Measurements from ENCODE around the gene CAND2. TPM values are rescaled to one million over a fixed set of nuclear protein-coding genes. Genes with fewer than 3 reads are reported as not detected.

The CAND2 gene
- total and polyA plus RNA-seq, 2 experiments from 2014 or later: 5.6 to 20.5 TPM

DNA sequence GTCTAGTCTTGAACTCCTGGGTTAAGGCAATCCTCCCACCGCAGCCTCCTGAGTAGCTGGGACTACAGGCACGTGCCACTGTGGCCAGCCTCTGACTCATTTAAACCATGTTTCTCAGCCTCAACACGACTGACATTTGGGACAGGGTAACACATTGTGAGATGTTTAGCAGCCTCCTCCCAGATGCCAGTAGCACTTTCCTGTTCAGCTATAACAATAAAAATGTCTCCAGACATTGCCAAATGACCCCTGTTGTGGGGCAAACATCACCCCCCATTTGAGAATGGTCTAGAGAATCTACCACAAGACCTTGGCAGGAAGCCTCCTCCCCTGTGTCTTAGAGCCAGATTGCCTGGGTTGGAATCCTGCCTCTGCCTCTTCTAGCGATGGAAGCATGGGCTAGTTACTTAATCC lies 45.8 kb upstream of the CAND2 start:
- Mint-ChIP-seq H3K4me1 (peaks cover 2% of the 10 kb centered on the region; the same call in 1 of the 3 replicates), H3K4me3 (no peak overlapping the region), H3K27ac (no peak overlapping the region), H3K36me3 (ENCODE audit: low read depth) (no peaks in the 10 kb centered on the region), H3K9me3 (no peaks in the 10 kb centered on the region), H3K27me3 (ENCODE audit: insufficient read depth, low read depth, poor library complexity) (peaks cover 6% of the 10 kb centered on the region)
- ATAC-seq: no peak
- DNase-seq (ENCODE audit: low spot score): no peak
- H3F3A ChIP-seq (replicated peaks; ENCODE audit: low read depth): no peaks in the 10 kb centered on the region
- no peak overlapping the region for H3K27ac ChIP-seq (ENCODE audit: low read depth)
- H3K4me3 ChIP-seq: no peak overlapping the region
- no peaks in the 10 kb centered on the region for H4K20me1 ChIP-seq (replicated peaks; ENCODE audit: insufficient read depth)
- no peak overlapping the region for H3K4me2 ChIP-seq
- no peak for TF ChIP-seq STAT1 (IDR thresholded peaks at IDR 0.05; ENCODE audit: unreplicated experiment)
- TF ChIP-seq POLR2AphosphoS5 (IDR thresholded peaks at IDR 0.05; ENCODE audit: low read depth): no peak
- no peak for TF ChIP-seq NANOG (IDR thresholded peaks at IDR 0.05; ENCODE audit: borderline replicate concordance)
- TF ChIP-seq JUNB (IDR thresholded peaks at IDR 0.05; ENCODE audit: unreplicated experiment): no peak
- TF ChIP-seq EZH2 (IDR thresholded peaks at IDR 0.05; ENCODE audit: low read depth, unreplicated experiment): no peak
- TF ChIP-seq, protein P1, sequence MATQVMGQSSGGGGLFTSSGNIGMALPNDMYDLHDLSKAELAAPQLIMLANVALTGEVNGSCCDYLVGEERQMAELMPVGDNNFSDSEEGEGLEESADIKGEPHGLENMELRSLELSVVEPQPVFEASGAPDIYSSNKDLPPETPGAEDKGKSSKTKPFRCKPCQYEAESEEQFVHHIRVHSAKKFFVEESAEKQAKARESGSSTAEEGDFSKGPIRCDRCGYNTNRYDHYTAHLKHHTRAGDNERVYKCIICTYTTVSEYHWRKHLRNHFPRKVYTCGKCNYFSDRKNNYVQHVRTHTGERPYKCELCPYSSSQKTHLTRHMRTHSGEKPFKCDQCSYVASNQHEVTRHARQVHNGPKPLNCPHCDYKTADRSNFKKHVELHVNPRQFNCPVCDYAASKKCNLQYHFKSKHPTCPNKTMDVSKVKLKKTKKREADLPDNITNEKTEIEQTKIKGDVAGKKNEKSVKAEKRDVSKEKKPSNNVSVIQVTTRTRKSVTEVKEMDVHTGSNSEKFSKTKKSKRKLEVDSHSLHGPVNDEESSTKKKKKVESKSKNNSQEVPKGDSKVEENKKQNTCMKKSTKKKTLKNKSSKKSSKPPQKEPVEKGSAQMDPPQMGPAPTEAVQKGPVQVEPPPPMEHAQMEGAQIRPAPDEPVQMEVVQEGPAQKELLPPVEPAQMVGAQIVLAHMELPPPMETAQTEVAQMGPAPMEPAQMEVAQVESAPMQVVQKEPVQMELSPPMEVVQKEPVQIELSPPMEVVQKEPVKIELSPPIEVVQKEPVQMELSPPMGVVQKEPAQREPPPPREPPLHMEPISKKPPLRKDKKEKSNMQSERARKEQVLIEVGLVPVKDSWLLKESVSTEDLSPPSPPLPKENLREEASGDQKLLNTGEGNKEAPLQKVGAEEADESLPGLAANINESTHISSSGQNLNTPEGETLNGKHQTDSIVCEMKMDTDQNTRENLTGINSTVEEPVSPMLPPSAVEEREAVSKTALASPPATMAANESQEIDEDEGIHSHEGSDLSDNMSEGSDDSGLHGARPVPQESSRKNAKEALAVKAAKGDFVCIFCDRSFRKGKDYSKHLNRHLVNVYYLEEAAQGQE (IDR thresholded peaks at IDR 0.05; ENCODE audit: unreplicated experiment): no peak
- TF ChIP-seq ZNF114 (CRISPR knock-in tag; IDR thresholded peaks at IDR 0.05): no peak
- TF ChIP-seq EZH2phosphoT487 (IDR thresholded peaks at IDR 0.05; ENCODE audit: unreplicated experiment): no peak
- TF ChIP-seq CREB1 (CRISPR knock-in tag; IDR thresholded peaks at IDR 0.05; ENCODE audit: low read depth): no peak
- no peak for TF ChIP-seq ZNF331 (CRISPR knock-in tag; IDR thresholded peaks at IDR 0.05; ENCODE audit: low read depth)
- TF ChIP-seq, protein P2, sequence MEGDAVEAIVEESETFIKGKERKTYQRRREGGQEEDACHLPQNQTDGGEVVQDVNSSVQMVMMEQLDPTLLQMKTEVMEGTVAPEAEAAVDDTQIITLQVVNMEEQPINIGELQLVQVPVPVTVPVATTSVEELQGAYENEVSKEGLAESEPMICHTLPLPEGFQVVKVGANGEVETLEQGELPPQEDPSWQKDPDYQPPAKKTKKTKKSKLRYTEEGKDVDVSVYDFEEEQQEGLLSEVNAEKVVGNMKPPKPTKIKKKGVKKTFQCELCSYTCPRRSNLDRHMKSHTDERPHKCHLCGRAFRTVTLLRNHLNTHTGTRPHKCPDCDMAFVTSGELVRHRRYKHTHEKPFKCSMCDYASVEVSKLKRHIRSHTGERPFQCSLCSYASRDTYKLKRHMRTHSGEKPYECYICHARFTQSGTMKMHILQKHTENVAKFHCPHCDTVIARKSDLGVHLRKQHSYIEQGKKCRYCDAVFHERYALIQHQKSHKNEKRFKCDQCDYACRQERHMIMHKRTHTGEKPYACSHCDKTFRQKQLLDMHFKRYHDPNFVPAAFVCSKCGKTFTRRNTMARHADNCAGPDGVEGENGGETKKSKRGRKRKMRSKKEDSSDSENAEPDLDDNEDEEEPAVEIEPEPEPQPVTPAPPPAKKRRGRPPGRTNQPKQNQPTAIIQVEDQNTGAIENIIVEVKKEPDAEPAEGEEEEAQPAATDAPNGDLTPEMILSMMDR (conservative IDR thresholded peaks at IDR 0.05; ENCODE audit: low read depth in 2 of 2): no peak
- TF ChIP-seq, protein P3, sequence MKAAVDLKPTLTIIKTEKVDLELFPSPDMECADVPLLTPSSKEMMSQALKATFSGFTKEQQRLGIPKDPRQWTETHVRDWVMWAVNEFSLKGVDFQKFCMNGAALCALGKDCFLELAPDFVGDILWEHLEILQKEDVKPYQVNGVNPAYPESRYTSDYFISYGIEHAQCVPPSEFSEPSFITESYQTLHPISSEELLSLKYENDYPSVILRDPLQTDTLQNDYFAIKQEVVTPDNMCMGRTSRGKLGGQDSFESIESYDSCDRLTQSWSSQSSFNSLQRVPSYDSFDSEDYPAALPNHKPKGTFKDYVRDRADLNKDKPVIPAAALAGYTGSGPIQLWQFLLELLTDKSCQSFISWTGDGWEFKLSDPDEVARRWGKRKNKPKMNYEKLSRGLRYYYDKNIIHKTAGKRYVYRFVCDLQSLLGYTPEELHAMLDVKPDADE (IDR thresholded peaks at IDR 0.05): no peak
- TF ChIP-seq, protein P4, sequence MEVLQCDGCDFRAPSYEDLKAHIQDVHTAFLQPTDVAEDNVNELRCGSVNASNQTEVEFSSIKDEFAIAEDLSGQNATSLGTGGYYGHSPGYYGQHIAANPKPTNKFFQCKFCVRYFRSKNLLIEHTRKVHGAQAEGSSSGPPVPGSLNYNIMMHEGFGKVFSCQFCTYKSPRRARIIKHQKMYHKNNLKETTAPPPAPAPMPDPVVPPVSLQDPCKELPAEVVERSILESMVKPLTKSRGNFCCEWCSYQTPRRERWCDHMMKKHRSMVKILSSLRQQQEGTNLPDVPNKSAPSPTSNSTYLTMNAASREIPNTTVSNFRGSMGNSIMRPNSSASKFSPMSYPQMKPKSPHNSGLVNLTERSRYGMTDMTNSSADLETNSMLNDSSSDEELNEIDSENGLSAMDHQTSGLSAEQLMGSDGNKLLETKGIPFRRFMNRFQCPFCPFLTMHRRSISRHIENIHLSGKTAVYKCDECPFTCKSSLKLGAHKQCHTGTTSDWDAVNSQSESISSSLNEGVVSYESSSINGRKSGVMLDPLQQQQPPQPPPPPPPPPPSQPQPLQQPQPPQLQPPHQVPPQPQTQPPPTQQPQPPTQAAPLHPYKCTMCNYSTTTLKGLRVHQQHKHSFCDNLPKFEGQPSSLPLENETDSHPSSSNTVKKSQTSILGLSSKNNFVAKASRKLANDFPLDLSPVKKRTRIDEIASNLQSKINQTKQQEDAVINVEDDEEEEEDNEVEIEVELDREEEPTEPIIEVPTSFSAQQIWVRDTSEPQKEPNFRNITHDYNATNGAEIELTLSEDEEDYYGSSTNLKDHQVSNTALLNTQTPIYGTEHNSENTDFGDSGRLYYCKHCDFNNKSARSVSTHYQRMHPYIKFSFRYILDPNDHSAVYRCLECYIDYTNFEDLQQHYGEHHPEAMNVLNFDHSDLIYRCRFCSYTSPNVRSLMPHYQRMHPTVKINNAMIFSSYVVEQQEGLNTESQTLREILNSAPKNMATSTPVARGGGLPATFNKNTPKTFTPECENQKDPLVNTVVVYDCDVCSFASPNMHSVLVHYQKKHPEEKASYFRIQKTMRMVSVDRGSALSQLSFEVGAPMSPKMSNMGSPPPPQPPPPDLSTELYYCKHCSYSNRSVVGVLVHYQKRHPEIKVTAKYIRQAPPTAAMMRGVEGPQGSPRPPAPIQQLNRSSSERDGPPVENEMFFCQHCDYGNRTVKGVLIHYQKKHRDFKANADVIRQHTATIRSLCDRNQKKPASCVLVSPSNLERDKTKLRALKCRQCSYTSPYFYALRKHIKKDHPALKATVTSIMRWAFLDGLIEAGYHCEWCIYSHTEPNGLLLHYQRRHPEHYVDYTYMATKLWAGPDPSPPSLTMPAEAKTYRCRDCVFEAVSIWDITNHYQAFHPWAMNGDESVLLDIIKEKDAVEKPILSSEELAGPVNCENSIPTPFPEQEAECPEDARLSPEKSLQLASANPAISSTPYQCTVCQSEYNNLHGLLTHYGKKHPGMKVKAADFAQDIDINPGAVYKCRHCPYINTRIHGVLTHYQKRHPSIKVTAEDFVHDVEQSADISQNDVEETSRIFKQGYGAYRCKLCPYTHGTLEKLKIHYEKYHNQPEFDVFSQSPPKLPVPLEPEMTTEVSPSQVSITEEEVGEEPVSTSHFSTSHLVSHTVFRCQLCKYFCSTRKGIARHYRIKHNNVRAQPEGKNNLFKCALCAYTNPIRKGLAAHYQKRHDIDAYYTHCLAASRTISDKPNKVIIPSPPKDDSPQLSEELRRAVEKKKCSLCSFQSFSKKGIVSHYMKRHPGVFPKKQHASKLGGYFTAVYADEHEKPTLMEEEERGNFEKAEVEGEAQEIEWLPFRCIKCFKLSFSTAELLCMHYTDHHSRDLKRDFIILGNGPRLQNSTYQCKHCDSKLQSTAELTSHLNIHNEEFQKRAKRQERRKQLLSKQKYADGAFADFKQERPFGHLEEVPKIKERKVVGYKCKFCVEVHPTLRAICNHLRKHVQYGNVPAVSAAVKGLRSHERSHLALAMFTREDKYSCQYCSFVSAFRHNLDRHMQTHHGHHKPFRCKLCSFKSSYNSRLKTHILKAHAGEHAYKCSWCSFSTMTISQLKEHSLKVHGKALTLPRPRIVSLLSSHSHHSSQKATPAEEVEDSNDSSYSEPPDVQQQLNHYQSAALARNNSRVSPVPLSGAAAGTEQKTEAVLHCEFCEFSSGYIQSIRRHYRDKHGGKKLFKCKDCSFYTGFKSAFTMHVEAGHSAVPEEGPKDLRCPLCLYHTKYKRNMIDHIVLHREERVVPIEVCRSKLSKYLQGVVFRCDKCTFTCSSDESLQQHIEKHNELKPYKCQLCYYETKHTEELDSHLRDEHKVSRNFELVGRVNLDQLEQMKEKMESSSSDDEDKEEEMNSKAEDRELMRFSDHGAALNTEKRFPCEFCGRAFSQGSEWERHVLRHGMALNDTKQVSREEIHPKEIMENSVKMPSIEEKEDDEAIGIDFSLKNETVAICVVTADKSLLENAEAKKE (CRISPR knock-in tag; IDR thresholded peaks at IDR 0.05): no peak
- no peaks in the 10 kb centered on the region for H3K36me3 ChIP-seq (ENCODE audit: insufficient read depth)
- no peaks in the 10 kb centered on the region for H3K79me2 ChIP-seq (replicated peaks; ENCODE audit: insufficient read depth)
- no peaks in the 10 kb centered on the region for H3K9me2 ChIP-seq (ENCODE audit: insufficient read depth)
- H3K27me3 ChIP-seq (ENCODE audit: insufficient read depth): no peaks in the 10 kb centered on the region
- no peaks in the 10 kb centered on the region for H3K4me1 ChIP-seq (ENCODE audit: insufficient read depth)
- peak overlapping the region; percentile 83 for H2AFZ ChIP-seq
